SH-SY5Y (cell line): Measurements from ENCODE around the gene CELF2.

Experiments used
- GATA2 ChIP-seq: IDR thresholded peaks from 2 replicates; pipeline ENCODE4 v1.6.1; 2011; ENCODE audit warnings: mild to moderate bottlenecking, low read depth, low read length
- GATA3 ChIP-seq: IDR thresholded peaks from 2 replicates; pipeline ENCODE4 v1.6.1; 2011; ENCODE audit warnings: low read depth, mild to moderate bottlenecking, low read length, moderate library complexity

The CELF2 gene

GRCh38 chr10:11046776-11047160 lies 29.1 kb downstream of the CELF2 start:
- TF ChIP-seq GATA2 (no peak), GATA3 (no peak)

- TF ChIP-seq GATA2, result no peak
- TF ChIP-seq GATA3, result no peak
These were observed 31.1 kb downstream of the CELF2 start for GRCh38 chr10:11048707-11049278.

- TF ChIP-seq GATA3 (no peak), GATA2 (no peak)
These were observed 32.1 kb downstream of the CELF2 start for GRCh38 chr10:11049806-11050205.

GRCh38 chr10:11050301-11051287 lies 32.9 kb downstream of the CELF2 start:
- no peak for TF ChIP-seq GATA2
- no peak for TF ChIP-seq GATA3

- TF ChIP-seq GATA2 (no peak), GATA3 (no peak)
These were observed 39.3 kb downstream of the CELF2 start for GRCh38 chr10:11057018-11057417.

DNA sequence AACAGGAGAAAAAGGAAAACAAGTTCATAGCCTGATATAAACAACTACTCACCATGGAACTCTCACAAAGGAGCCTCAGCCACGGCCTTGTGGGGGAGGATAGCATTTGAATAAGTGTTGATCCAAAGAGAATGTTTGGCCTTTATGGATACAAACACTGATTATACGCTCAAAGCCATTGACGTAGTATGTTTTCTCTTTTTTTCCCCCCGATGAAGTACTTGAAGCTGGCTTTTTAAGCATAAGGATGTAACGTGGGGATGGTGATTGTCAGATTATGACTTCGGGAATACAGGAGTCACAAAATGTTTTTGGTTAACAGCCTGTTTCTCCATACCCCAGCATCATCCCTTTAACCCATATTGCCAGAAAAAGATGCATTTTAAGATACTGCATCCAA lies 39.8 kb downstream of the CELF2 start:
- no peak for TF ChIP-seq GATA2
- TF ChIP-seq GATA3, result no peak

GRCh38 chr10:11057994-11058393 lies 40.3 kb downstream of the CELF2 start:
- TF ChIP-seq GATA3 (no peak), GATA2 (no peak)

- no peak for TF ChIP-seq GATA3
- no peak for TF ChIP-seq GATA2
These were observed 41.3 kb downstream of the CELF2 start for GRCh38 chr10:11058965-11059364.

GRCh38 chr10:11063856-11064255 lies 46.2 kb downstream of the CELF2 start:
- TF ChIP-seq GATA2 (no peak), GATA3 (no peak)

GRCh38 chr10:11064832-11065231 lies 47.2 kb downstream of the CELF2 start:
- TF ChIP-seq GATA3, result no peak
- TF ChIP-seq GATA2, result no peak

GRCh38 chr10:11065567-11065966 lies 47.9 kb downstream of the CELF2 start:
- TF ChIP-seq GATA2 (no peak), GATA3 (no peak)

GRCh38 chr10:11066520-11066919 lies 48.8 kb downstream of the CELF2 start:
- TF ChIP-seq GATA2 (no peak), GATA3 (no peak)

DNA sequence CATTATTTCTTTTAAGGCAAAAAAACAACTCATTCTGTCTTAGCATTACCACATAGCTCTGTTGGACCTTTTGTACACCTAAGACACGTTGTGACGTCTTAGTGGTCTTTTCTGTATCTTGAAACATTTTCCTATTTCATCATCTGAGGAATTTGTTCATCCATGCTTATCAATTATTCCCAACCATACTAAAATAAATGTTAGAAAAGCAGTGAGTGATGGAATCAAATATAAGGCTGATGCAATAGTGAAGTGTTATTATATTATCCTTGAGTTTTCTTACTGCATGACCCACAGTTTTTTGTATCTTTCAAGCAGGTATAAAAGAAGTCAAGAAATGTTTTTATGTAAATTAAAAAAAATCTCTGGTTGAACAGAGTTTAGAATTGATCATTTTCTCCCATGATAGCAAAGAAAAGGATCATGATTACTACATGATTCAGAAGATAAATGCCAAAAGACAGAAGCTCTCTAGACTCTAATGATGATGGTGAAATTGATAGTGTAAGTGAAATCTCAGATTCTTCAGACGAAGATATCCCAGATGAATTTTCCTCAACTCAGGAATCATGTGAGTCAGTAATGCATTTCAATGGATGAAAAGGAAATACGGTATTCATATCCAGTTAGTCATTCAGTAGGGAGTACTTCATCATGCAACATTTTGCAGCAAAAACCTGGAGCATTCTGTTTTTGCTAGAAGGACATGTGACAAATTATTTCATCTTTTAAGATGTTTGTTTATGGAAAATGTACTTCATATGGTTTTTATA lies 51.4 kb downstream of the CELF2 start:
- TF ChIP-seq GATA2 (no peak), GATA3 (no peak)

DNA sequence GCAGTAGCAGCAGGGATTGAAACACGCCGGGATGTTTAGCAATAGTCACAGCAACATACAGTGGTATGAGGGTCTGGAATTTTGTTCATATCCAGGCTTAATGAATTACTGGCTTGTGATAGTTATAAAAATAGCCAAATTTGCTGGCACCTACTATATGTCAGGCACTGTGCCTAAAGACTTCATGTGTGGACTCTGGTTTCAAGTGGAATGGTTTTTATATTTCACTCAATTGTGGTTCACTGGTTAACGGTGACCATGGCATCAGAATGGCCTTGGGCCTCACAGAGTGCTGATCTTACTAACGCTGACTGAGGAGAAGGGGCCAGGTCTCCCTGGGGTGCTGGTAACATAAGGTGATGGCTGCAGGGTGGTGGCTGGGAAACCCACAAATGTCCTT lies 55.7 kb downstream of the CELF2 start:
- TF ChIP-seq GATA3 (no peak), GATA2 (no peak)

- TF ChIP-seq GATA3 (no peak), GATA2 (no peak)
These were observed 57.0 kb downstream of the CELF2 start for GRCh38 chr10:11074536-11075267.
